SIG-M5 treated with dmso at 0.1 percent for 504 hours (cell line): ENCODE results near the gene HSFY2.
"Not testable (repeated sequence)": the region's sequence is repeated elsewhere in the genome, so short reads cannot be mapped to it uniquely, and the experiment has no call there.

Source experiments
- DNase-seq: peaks from one replicate; lab custom pipeline; 2025; ENCODE audit not compliant: unreplicated experiment; lab: John Stamatoyannopoulos, UW

The HSFY2 gene

GRCh38 chrY:18773635-18774034 lies at the start of gene HSFY2:
HSFY2 (minus strand) TSS chrY:18773735; CDS start chrY:18773618, 117 bp downstream.
- not testable (repeated sequence) for DNase-seq

GRCh38 chrY:18815751-18816150 lies 42.2 kb upstream of the HSFY2 start:
- DNase-seq, result not testable (repeated sequence)

- DNase-seq, result not testable (repeated sequence)
Measured at GRCh38 chrY:18788757-18789406, 15.3 kb upstream of the HSFY2 start.

GRCh38 chrY:18754077-18754476 lies 19.5 kb downstream of the HSFY2 start:
- not testable (repeated sequence) for DNase-seq

- not testable (repeated sequence) for DNase-seq
Measured at GRCh38 chrY:18753133-18753815, 20.3 kb downstream of the HSFY2 start.

- not testable (repeated sequence) for DNase-seq
Measured at GRCh38 chrY:18723714-18724113, 49.8 kb downstream of the HSFY2 start.
